GM12874 (cell line): ENCODE data around the gene NTSR1.

Source experiments
- CTCF ChIP-seq: IDR thresholded peaks from 2 replicates; pipeline ENCODE4 v1.5.1; 2011; ENCODE audit warnings: low read depth, mild to moderate bottlenecking, control low read depth, low read length, moderate library complexity; ENCODE audit not compliant: insufficient read depth

NTSR1 gene

GRCh38 chr20:62780204-62780603 is 71.6 kb downstream of the NTSR1 start:
- TF ChIP-seq CTCF, result no peak

GRCh38 chr20:62780696-62781095 is 72.1 kb downstream of the NTSR1 start:
- no peak for TF ChIP-seq CTCF

- 0 out of 2 replicates have a peak, but pooled peaks have one; percentile 15 for TF ChIP-seq CTCF
Measured at GRCh38 chr20:62782149-62782892, 73.7 kb downstream of the NTSR1 start.

- no peak for TF ChIP-seq CTCF
Measured at GRCh38 chr20:62782893-62783278, 74.2 kb downstream of the NTSR1 start.

- no peak for TF ChIP-seq CTCF
Measured at GRCh38 chr20:62784497-62784896, 75.9 kb downstream of the NTSR1 start.

GRCh38 chr20:62785393-62785792 is 76.8 kb downstream of the NTSR1 start:
- no peak for TF ChIP-seq CTCF

GRCh38 chr20:62786157-62786556 is 77.5 kb downstream of the NTSR1 start:
- no peak for TF ChIP-seq CTCF
